GM12874 (cell line): ENCODE data around the gene POU6F1.

Experiments
- CTCF ChIP-seq: IDR thresholded peaks from 2 replicates; pipeline ENCODE4 v1.5.1; 2011; ENCODE audit warnings: low read depth, mild to moderate bottlenecking, control low read depth, low read length, moderate library complexity; ENCODE audit not compliant: insufficient read depth

Gene POU6F1

GRCh38 chr12:51225234-51225633 lies 7.4 kb upstream of the POU6F1 start:
- no peak for TF ChIP-seq CTCF

GRCh38 chr12:51224625-51225024 lies 6.8 kb upstream of the POU6F1 start:
- no peak for TF ChIP-seq CTCF

GRCh38 chr12:51222461-51222860 lies 4.6 kb upstream of the POU6F1 start:
- no peak for TF ChIP-seq CTCF

GRCh38 chr12:51219322-51219721 lies 1.5 kb upstream of the POU6F1 start:
- no peak for TF ChIP-seq CTCF

- TF ChIP-seq CTCF = no peak
Measured at GRCh38 chr12:51218607-51219161, 822 bp upstream of the POU6F1 start.

GRCh38 chr12:51217133-51217967 lies 512 bp downstream of the POU6F1 start:
- TF ChIP-seq CTCF = peak; percentile 52

GRCh38 chr12:51216642-51217041 lies 1.2 kb downstream of the POU6F1 start:
- TF ChIP-seq CTCF = no peak
